ENCODE results near the gene PRKAR1B. TPM values are rescaled to one million over a fixed set of nuclear protein-coding genes. Genes with fewer than 3 reads are reported as not detected.

PRKAR1B gene
- total RNA-seq, 1 experiment from 2014 or later = 24.8 TPM

DNA sequence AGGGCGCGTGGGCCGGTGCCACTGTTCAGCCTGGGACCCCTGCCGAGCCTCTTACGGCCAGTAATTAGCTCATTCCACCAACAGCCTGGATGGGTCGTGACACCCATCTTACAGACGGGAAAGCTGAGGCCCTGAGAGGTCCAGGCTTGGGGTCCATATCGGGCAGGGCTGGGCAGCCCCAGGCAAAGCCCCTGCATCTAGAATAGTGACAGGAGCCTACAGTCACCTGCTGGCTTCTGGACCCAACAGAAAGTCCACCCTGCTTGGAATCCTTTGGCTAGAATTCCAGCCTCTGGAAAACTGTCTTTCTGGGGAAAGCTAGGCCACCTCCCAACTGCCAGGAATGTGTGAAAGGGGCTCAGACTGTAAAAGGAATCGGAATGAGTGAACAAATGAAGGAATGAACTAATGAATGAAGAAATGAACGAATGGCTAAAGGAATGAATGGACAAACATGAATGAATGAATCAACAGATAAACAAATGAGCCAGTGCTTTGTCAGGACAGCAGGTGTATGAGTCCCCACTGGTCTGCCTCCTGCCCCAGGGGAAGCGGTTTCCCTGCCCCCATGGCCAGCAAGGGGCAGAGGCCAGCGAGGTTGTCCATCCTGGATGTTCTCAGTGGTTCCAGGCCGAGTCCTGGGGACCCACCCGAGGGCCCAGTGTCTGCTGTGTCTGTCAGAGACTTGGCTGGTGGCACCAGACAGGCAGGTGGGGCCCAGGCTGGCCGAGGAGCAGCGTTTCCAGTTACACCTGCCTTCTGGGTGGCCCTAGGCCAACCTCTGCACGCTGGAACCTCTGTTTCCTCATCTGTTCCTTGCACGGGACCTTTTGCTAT is 183.4 kb downstream of the PRKAR1B start:
- Mint-ChIP-seq H3K36me3 (ENCODE audit: insufficient read depth, unreplicated experiment) (peaks cover 33% of the 10 kb centered on the region), H3K9me3 (ENCODE audit: low read depth, unreplicated experiment) (no peaks in the 10 kb centered on the region), H3K27ac (ENCODE audit: unreplicated experiment) (no peak overlapping the region), H3K27me3 (ENCODE audit: unreplicated experiment) (no peaks in the 10 kb centered on the region), H3K4me1 (ENCODE audit: low read depth, unreplicated experiment) (peaks cover 50% of the 10 kb centered on the region), H3K4me3 (ENCODE audit: low read depth, unreplicated experiment) (no peak overlapping the region)
- TF ChIP-seq, protein P1, sequence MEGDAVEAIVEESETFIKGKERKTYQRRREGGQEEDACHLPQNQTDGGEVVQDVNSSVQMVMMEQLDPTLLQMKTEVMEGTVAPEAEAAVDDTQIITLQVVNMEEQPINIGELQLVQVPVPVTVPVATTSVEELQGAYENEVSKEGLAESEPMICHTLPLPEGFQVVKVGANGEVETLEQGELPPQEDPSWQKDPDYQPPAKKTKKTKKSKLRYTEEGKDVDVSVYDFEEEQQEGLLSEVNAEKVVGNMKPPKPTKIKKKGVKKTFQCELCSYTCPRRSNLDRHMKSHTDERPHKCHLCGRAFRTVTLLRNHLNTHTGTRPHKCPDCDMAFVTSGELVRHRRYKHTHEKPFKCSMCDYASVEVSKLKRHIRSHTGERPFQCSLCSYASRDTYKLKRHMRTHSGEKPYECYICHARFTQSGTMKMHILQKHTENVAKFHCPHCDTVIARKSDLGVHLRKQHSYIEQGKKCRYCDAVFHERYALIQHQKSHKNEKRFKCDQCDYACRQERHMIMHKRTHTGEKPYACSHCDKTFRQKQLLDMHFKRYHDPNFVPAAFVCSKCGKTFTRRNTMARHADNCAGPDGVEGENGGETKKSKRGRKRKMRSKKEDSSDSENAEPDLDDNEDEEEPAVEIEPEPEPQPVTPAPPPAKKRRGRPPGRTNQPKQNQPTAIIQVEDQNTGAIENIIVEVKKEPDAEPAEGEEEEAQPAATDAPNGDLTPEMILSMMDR (IDR thresholded peaks at IDR 0.05; ENCODE audit: unreplicated experiment) = no peak
- intact Hi-C loops (cut with micrococcal nuclease; ENCODE audit: unreplicated experiment) = no loop called here
- CTCF ChIA-PET = interaction anchor here (0.6 to 1.7 kb wide), 2 partner anchors 9 to 91 kb away, joined by 4 to 5 read pairs; no protein-coding TSS in a partner anchor
- BruUV-seq (replicated peaks) = no TSS peak
- no peak for DNase-seq

DNA sequence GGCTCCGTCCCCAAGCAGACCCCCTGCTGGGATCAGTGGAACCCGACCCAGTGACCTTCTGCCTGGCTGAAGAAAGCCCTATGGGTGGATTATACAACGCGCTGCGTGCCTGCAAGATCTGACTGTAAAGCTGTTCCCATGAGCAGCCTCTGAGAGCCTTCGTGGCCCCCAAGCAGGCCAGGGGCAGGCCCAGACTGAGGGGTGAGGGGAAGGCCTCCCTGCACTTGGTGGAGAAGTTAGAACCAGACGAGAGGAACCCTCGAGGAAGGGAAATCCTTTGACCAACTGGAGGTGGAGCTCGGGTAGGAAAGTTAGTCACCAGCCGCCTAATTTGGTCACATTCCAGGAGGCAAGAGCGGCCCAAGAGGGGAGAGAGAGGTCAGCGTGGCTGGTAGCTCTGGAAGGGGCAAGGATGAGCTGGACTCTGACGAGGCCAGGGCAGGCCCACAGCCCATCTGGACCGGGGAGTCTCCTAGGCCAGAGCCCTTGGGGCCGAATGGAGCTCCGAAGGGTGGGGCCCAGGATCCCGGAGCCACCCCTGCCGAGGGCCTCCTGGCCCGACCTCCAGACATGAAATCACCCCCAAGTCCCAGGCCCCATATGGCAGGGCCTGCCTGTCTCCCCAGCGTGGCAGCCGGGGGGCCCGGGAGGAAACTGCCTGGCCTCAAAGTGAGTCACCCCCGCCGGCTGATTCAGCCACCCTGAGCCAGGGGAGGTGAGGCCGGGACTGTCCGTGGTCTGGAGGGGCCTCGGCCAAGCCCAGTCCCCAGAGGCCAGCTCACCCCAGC is 184.2 kb downstream of the PRKAR1B start:
- Mint-ChIP-seq H3K27ac (ENCODE audit: unreplicated experiment) (peak overlapping the region; percentile 70), H3K4me1 (ENCODE audit: low read depth, unreplicated experiment) (peaks cover 50% of the 10 kb centered on the region), H3K9me3 (ENCODE audit: low read depth, unreplicated experiment) (no peaks in the 10 kb centered on the region), H3K4me3 (ENCODE audit: low read depth, unreplicated experiment) (peak overlapping the region; percentile 25), H3K36me3 (ENCODE audit: insufficient read depth, unreplicated experiment) (peaks cover 35% of the 10 kb centered on the region), H3K27me3 (ENCODE audit: unreplicated experiment) (no peaks in the 10 kb centered on the region)
- peak; percentile 77 for DNase-seq
- CTCF ChIA-PET = interaction anchor here (0.6 to 1.7 kb wide), 2 partner anchors 10 to 91 kb away, joined by 4 to 5 read pairs; no protein-coding TSS in a partner anchor
- intact Hi-C loops (cut with micrococcal nuclease; ENCODE audit: unreplicated experiment) = no loop called here
- TF ChIP-seq, protein P1 (IDR thresholded peaks at IDR 0.05; ENCODE audit: unreplicated experiment) = no peak
- BruUV-seq (replicated peaks) = no TSS peak

DNA sequence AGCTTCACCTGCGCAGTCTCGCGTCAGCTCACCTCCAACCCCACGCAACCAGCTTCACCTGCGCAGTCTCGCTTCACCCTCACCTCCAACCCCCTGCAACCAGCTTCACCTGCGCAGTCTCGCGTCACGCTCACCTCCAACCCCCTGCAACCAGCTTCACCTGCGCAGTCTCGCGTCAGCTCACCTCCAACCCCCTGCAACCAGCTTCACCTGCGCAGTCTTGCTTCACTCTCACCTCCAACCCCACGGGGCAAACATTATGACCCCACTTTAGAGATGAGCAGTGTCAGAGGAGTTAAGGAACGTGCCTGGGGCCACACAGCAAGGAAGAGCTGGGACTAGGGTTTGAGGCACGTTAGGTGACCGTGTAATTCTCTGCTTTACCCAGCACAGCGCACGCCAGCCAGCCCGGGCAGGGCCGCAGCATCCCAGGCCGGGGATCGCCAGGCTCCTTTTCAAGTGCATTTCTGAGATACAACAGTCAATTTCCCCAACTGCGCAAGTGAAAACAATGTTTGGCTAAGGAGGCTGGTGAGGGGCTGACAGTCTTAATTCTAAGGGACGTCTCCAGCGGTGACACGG is 184.9 kb downstream of the PRKAR1B start:
- CTCF ChIA-PET = interaction anchor here (1.7 kb wide), 1 partner anchor 11 kb away, joined by 5 read pairs; no protein-coding TSS in a partner anchor
- no peak for DNase-seq
- no TSS peak for BruUV-seq (replicated peaks)
- intact Hi-C loops (cut with micrococcal nuclease; ENCODE audit: unreplicated experiment) = no loop called here
- peak overlapping the region; percentile 70 for H3K27ac Mint-ChIP-seq (ENCODE audit: unreplicated experiment)
- H3K36me3 Mint-ChIP-seq (ENCODE audit: insufficient read depth, unreplicated experiment) = peaks cover 35% of the 10 kb centered on the region
- no peaks in the 10 kb centered on the region for H3K9me3 Mint-ChIP-seq (ENCODE audit: low read depth, unreplicated experiment)
- TF ChIP-seq, protein P1 (IDR thresholded peaks at IDR 0.05; ENCODE audit: unreplicated experiment) = no peak
- peak overlapping the region; percentile 25 for H3K4me3 Mint-ChIP-seq (ENCODE audit: low read depth, unreplicated experiment)
- H3K27me3 Mint-ChIP-seq (ENCODE audit: unreplicated experiment) = no peaks in the 10 kb centered on the region
- H3K4me1 Mint-ChIP-seq (ENCODE audit: low read depth, unreplicated experiment) = peaks cover 50% of the 10 kb centered on the region

DNA sequence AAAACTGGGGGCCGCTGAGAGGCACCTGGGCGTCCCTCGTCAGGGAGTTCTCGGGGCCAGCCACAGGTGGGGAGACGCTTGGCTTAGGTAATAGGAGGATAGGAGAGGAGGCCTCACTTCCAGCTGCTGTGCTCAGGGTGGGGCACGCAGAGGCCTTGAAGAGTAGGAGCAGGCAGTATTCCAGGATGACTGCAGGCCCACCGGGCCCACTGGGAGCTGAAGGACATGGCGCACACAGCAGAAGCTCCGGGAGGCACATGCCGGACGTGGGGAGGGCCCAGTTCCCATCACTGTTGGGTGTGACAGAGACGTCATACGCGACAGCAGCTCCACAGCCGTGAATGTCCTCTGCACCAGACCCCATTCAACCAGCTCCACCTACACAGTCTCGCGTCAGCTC is 185.4 kb downstream of the PRKAR1B start:
- BruUV-seq (replicated peaks) = no TSS peak
- CTCF ChIA-PET = no interaction called here
- Mint-ChIP-seq H3K9me3 (ENCODE audit: low read depth, unreplicated experiment) (no peaks in the 10 kb centered on the region), H3K36me3 (ENCODE audit: insufficient read depth, unreplicated experiment) (peaks cover 35% of the 10 kb centered on the region), H3K27me3 (ENCODE audit: unreplicated experiment) (no peaks in the 10 kb centered on the region), H3K4me3 (ENCODE audit: low read depth, unreplicated experiment) (no peak overlapping the region), H3K4me1 (ENCODE audit: low read depth, unreplicated experiment) (peaks cover 50% of the 10 kb centered on the region), H3K27ac (ENCODE audit: unreplicated experiment) (peak overlapping the region; percentile 70)
- TF ChIP-seq, protein P1 (IDR thresholded peaks at IDR 0.05; ENCODE audit: unreplicated experiment) = no peak
- intact Hi-C loops (cut with micrococcal nuclease; ENCODE audit: unreplicated experiment) = no loop called here
- DNase-seq = no peak
